Transverse colon (tissue), 4 donors: ENCODE results near the gene CAMKK1. TPM values are rescaled to one million over a fixed set of nuclear protein-coding genes. Genes with fewer than 3 reads are reported as not detected.
A peak's percentile ranks its signal among the peaks of the same experiment; 100 is the strongest.

Experiments
- DNase-seq: peaks from one replicate; pipeline ENCODE4 v3.0.0-alpha.2; 2019
- H3K27ac ChIP-seq, 4 donors: fragments of 200-600 bp; sonication (generic); 2 replicates each; pipeline ENCODE4 v1.5.1; 2016 to 2018; ENCODE audit warnings: inconsistent platforms in 4 of 4
- H3K27me3 ChIP-seq: fragments of 200-600 bp; sonication (generic); 2 replicates; pipeline ENCODE4 v1.5.1; 2017; ENCODE audit warnings: inconsistent platforms
- H3K36me3 ChIP-seq, 4 donors: fragments of 200-600 bp; sonication (generic); 2 replicates each; pipeline ENCODE4 v1.5.1; 2017 to 2019; ENCODE audit warnings: inconsistent platforms in 4 of 4
- H3K4me1 ChIP-seq, 4 donors: fragments of 200-600 bp; sonication (generic); 2 replicates each; pipeline ENCODE4 v1.5.1; 2017 to 2020; ENCODE audit warnings: inconsistent platforms in 4 of 4
- H3K4me3 ChIP-seq, 4 donors: fragments of 200-600 bp; sonication (generic); 1 replicate in 1 of 4; 2 replicates in 3 of 4; pipeline versions ENCODE4 v1.5.1 to v1.6.1; 2017 to 2019; ENCODE audit warnings: inconsistent platforms in 4 of 4
- H3K9me3 ChIP-seq, 2 donors: fragments of 200-600 bp; sonication (generic); 2 replicates each; pipeline ENCODE4 v1.5.1; 2017 to 2019; ENCODE audit warnings: inconsistent platforms in 2 of 2
- CTCF ChIP-seq, 5 experiments: fragments of 200-600 bp in 3 of 5; fragments of 450-650 bp in 2 of 5; sonication (generic) in 3 of 5; IDR thresholded peaks; 1 replicate in 2 of 5; 2 replicates in 3 of 5; pipeline ENCODE4 v1.5.1; 2016 to 2017; ENCODE audit warnings: antibody characterized with exemption in 5 of 5, inconsistent platforms in 3 of 5, mild to moderate bottlenecking in 2 of 5, moderate library complexity in 1 of 5
- EP300 ChIP-seq: sonication (generic); formaldehyde crosslinking; IDR thresholded peaks from one replicate; pipeline ENCODE4 v1.6.1; 2017; ENCODE audit warnings: antibody characterized with exemption, low read depth
- POLR2A ChIP-seq: fragments of 450-650 bp; IDR thresholded peaks from one replicate; pipeline ENCODE4 v1.6.1; 2016; ENCODE audit warnings: antibody characterized with exemption, mild to moderate bottlenecking, moderate library complexity
- POLR2AphosphoS5 ChIP-seq, 3 donors: sonication (generic); formaldehyde crosslinking; IDR thresholded peaks; one replicate each; pipeline ENCODE4 v1.6.1; 2016; ENCODE audit warnings: antibody characterized with exemption in 3 of 3
- WGBS, 2 donors: methylation state at CpG; one replicate each; pipeline ENCODE4 v1.1.5; 2018; ENCODE audit warnings: low coverage in 1 of 2; 5-methylcytosine and 5-hydroxymethylcytosine counted together
- in situ Hi-C, 4 donors: fragments of 200-750 bp; cut with MboI; loops; one replicate each; pipeline versions ENCODE4 v1.15.0 to v1.15.1; 2017; ENCODE audit warnings: low sequenced_read_pairs in 3 of 4, low pct_ligation_motif_present in 1 of 4, low pct_unique_long_range_greater_than_20kb in 1 of 4
- intact Hi-C: fragments of 100-400 bp; cut with DNase I; formaldehyde crosslinking; loops from one replicate; pipeline ENCODE4 v1.15.1; 2023; ENCODE audit warnings: low total_unique reads
- total RNA-seq, 4 donors: library from RNA; depleted of rRNA; stranded (reverse); fragments of >200 nt; gene quantifications; one replicate each; pipeline ENCODE4 v1.1.0, GENCODE V29; 2016

Gene CAMKK1
- 10 to 100 TPM in 1 of 4 donors, 1 to 10 TPM in 3; 2.9 to 31.0 (median 5.0) TPM for total RNA-seq

GRCh38 chr17:3893003-3893719 lies at the start of gene CAMKK1:
CAMKK1 (minus strand) TSS chr17:3893053; CDS start chr17:3885687, 7,366 bp downstream.
- TF ChIP-seq POLR2AphosphoS5 (IDR thresholded peaks at IDR 0.05) (peak; percentile 32 to 48 (median 41)), CTCF (IDR thresholded peaks at IDR 0.05) (no peak), POLR2A (peak; percentile 28), EP300 (no peak)
- peak; percentile 94 for DNase-seq
- Histone ChIP-seq H3K4me3 (peak within 1 kb of the TSS; percentile 54 to 67 (median 60)), H3K36me3 (no peaks in the 10 kb centered on the region), H3K27ac (peak within 1 kb of the TSS; percentile 86 to 93 (median 90)), H3K27me3 (no peaks in the 10 kb centered on the region), H3K9me3 (no peaks in the 10 kb centered on the region), H3K4me1 (peaks cover 43 to 72% (median 66%) of the 10 kb centered on the region in 4 donors)
- in situ Hi-C loops = no loop called here
- intact Hi-C loops = no loop called here
- WGBS, 2 donors = 6% methylated on average over 45 of the region's 75 CpGs; no CpG with 5 or more reads in 1 of the 2 donors

- H3K4me1 ChIP-seq = no peaks in the 10 kb centered on the region
- WGBS, 2 donors = 96% methylated on average over 45 of the region's 48 CpGs; no CpG with 5 or more reads in 1 of the 2 donors
- no peaks in the 10 kb centered on the region for H3K9me3 ChIP-seq
- in situ Hi-C loops (no loop called here), intact Hi-C loops (no loop called here)
- no peak for DNase-seq
- H3K27ac ChIP-seq = no peak overlapping the region
- H3K36me3 ChIP-seq = peaks cover 0 to 10% (median 2%) of the 10 kb centered on the region in 4 donors
- no peak for TF ChIP-seq POLR2AphosphoS5 (IDR thresholded peaks at IDR 0.05)
- no peak for TF ChIP-seq POLR2A
- TF ChIP-seq EP300 = no peak
- no peak for TF ChIP-seq CTCF (IDR thresholded peaks at IDR 0.05)
- no peaks in the 10 kb centered on the region for H3K27me3 ChIP-seq
- no peak overlapping the region for H3K4me3 ChIP-seq
These were observed 48.3 kb upstream of the CAMKK1 start for GRCh38 chr17:3940965-3941698.

GRCh38 chr17:3937359-3937758 lies 44.5 kb upstream of the CAMKK1 start:
- intact Hi-C loops = no loop called here
- Histone ChIP-seq H3K36me3 (peaks cover 0 to 10% (median 4%) of the 10 kb centered on the region in 4 donors), H3K4me3 (no peak overlapping the region), H3K9me3 (no peaks in the 10 kb centered on the region), H3K4me1 (peaks cover 0 to 3% (median 0%) of the 10 kb centered on the region in 4 donors), H3K27ac (no peak overlapping the region), H3K27me3 (no peaks in the 10 kb centered on the region)
- in situ Hi-C loops = loop anchor here in 1 of 4 donors (10.0 kb wide), 1 partner anchor 67 kb away; no protein-coding TSS in a partner anchor
- WGBS, 2 donors = 95 to 100% methylated on average over 1 to 17 of the region's 17 CpGs
- DNase-seq = no peak
- TF ChIP-seq CTCF (IDR thresholded peaks at IDR 0.05) = no peak
- no peak for TF ChIP-seq EP300
- no peak for TF ChIP-seq POLR2A
- TF ChIP-seq POLR2AphosphoS5 (IDR thresholded peaks at IDR 0.05) = no peak

- in situ Hi-C loops = loop anchor here in 1 of 4 donors (10.0 kb wide), 1 partner anchor 69 kb away; no protein-coding TSS in a partner anchor
- H3K27ac ChIP-seq = no peak overlapping the region
- peaks cover 0 to 10% (median 4%) of the 10 kb centered on the region in 4 donors for H3K36me3 ChIP-seq
- no peaks in the 10 kb centered on the region for H3K9me3 ChIP-seq
- no peaks in the 10 kb centered on the region for H3K27me3 ChIP-seq
- H3K4me1 ChIP-seq = peaks cover 0 to 3% (median 0%) of the 10 kb centered on the region in 4 donors
- no peak for DNase-seq
- 95% methylated on average over 9 of the region's 9 CpGs; no CpG with 5 or more reads in 1 of the 2 donors for WGBS, 2 donors
- H3K4me3 ChIP-seq = no peak overlapping the region
- intact Hi-C loops = no loop called here
- no peak for TF ChIP-seq CTCF (IDR thresholded peaks at IDR 0.05)
- TF ChIP-seq EP300 = no peak
These were observed 43.0 kb upstream of the CAMKK1 start for GRCh38 chr17:3935825-3936355.
